Esophagus squamous epithelium (tissue), 5 donors: ENCODE data around the gene SETBP1. TPM values are rescaled to one million over a fixed set of nuclear protein-coding genes. Genes with fewer than 3 reads are reported as not detected.

ENCODE experiments used
- DNase-seq: peaks from one replicate; lab custom pipeline; 2025; lab: John Stamatoyannopoulos, UW
- H3K27ac ChIP-seq, 4 donors: fragments of 200-600 bp; sonication (generic); one replicate each; pipeline ENCODE4 v1.5.1; 2016 to 2019; ENCODE audit warnings: mild to moderate bottlenecking in 1 of 4
- H3K27me3 ChIP-seq, 4 donors: fragments of 200-600 bp; sonication (generic); 1 replicate in 3 of 4; 2 replicates in 1 of 4; pipeline versions ENCODE4 v1.5.1 to v1.6.0; 2017 to 2021; ENCODE audit warnings: antibody characterized with exemption in 1 of 4
- H3K36me3 ChIP-seq, 3 donors: fragments of 200-600 bp; sonication (generic); one replicate each; pipeline ENCODE4 v1.5.1; 2016 to 2019
- H3K4me1 ChIP-seq, 3 donors: fragments of 200-600 bp; sonication (generic); one replicate each; pipeline ENCODE4 v1.5.1; 2017 to 2019
- H3K4me3 ChIP-seq, 4 donors: fragments of 200-600 bp; sonication (generic); 1 replicate in 3 of 4; 2 replicates in 1 of 4; pipeline ENCODE4 v1.5.1; 2016 to 2019; ENCODE audit warnings: mild to moderate bottlenecking in 2 of 4, moderate library complexity in 1 of 4
- H3K9me3 ChIP-seq, 3 donors: fragments of 200-600 bp; sonication (generic); one replicate each; pipeline ENCODE4 v1.5.1; 2016 to 2019
- POLR2A ChIP-seq, 4 donors: fragments of 450-650 bp; IDR thresholded peaks; one replicate each; pipeline ENCODE4 v1.6.1; 2017; ENCODE audit warnings: antibody characterized with exemption in 4 of 4, mild to moderate bottlenecking in 4 of 4, moderate library complexity in 3 of 4
- WGBS, 2 donors: methylation state at CpG; one replicate each; pipeline ENCODE4 v1.1.5; 2018; 5-methylcytosine and 5-hydroxymethylcytosine counted together
- intact Hi-C: fragments of 100-400 bp; cut with DNase I; formaldehyde crosslinking; loops from one replicate; pipeline ENCODE4 v1.15.0; 2022
- total RNA-seq, 4 donors: library from RNA; depleted of rRNA; stranded (reverse); fragments of >200 nt; gene quantifications; one replicate each; pipeline ENCODE4 v1.1.0, GENCODE V29; 2016
- TF ChIP-seq, protein P1 (sequence below), 6 experiments: fragments of 450-650 bp in 4 of 6; fragments of 200-600 bp in 2 of 6; sonication (generic) in 2 of 6; IDR thresholded peaks; one replicate each; pipeline ENCODE4 v1.5.1; 2016 to 2019; ENCODE audit warnings: antibody characterized with exemption in 6 of 6, mild to moderate bottlenecking in 4 of 6, moderate library complexity in 4 of 6
- donor health status: DM: yes; HTN: yes; CAD: no.

The SETBP1 gene
- total RNA-seq, 4 donors from 2014 or later, result 2.6 to 18.5 (median 6.4) TPM

DNA sequence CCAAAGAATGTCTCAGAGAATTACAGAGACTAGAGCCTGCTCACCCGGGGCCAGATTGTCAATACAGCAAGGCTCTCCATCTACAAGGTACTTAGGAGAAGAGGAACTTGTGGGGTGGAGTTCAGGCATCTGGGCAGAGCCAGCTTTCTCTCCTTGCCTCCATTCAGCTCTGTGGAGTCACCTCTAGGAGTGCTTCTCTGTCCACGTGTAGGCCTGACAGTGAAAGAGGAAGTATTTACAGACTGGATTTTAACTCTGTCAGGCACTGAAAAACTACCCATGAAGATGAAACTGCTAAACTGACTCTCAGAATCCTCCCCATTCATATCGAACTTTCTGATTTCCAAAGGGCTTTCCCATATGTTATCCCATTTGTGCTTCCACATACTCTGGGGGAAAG lies 315.6 kb downstream of the SETBP1 start:
- WGBS, 2 donors, result 57 to 86% methylated on average over 3 of the region's 3 CpGs
- H3K27ac ChIP-seq, result no peak overlapping the region
- no peaks in the 10 kb centered on the region for H3K27me3 ChIP-seq
- TF ChIP-seq POLR2A (IDR thresholded peaks at IDR 0.05), result no peak
- TF ChIP-seq, protein P1, sequence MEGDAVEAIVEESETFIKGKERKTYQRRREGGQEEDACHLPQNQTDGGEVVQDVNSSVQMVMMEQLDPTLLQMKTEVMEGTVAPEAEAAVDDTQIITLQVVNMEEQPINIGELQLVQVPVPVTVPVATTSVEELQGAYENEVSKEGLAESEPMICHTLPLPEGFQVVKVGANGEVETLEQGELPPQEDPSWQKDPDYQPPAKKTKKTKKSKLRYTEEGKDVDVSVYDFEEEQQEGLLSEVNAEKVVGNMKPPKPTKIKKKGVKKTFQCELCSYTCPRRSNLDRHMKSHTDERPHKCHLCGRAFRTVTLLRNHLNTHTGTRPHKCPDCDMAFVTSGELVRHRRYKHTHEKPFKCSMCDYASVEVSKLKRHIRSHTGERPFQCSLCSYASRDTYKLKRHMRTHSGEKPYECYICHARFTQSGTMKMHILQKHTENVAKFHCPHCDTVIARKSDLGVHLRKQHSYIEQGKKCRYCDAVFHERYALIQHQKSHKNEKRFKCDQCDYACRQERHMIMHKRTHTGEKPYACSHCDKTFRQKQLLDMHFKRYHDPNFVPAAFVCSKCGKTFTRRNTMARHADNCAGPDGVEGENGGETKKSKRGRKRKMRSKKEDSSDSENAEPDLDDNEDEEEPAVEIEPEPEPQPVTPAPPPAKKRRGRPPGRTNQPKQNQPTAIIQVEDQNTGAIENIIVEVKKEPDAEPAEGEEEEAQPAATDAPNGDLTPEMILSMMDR (IDR thresholded peaks at IDR 0.05), result no peak
- H3K36me3 ChIP-seq, result no peaks in the 10 kb centered on the region
- no peaks in the 10 kb centered on the region for H3K9me3 ChIP-seq
- no peaks in the 10 kb centered on the region for H3K4me1 ChIP-seq
- no peak for DNase-seq
- no peak overlapping the region for H3K4me3 ChIP-seq
- intact Hi-C loops, result no loop called here

DNA sequence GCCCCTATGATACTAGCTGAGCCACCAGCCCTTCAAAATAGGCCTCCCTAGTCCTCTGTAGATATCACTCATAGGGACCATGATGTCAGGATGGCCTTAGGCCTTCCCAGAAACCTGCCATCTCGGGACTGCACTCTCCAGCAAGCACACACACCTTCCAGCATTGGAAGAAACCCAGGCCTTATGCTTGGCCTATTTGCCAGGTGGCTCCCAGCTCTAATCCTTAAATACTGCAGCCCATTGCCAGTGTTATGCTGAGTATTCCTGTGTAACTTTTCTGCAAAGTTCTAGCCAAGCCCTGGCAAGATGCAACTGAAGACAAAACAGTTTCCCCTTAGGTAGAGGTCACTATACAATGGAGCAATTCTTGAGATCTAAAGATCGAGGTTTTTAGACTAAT lies 316.5 kb downstream of the SETBP1 start:
- no peaks in the 10 kb centered on the region for H3K4me1 ChIP-seq
- H3K27ac ChIP-seq, result no peak overlapping the region
- no peaks in the 10 kb centered on the region for H3K36me3 ChIP-seq
- H3K9me3 ChIP-seq, result no peaks in the 10 kb centered on the region
- no peak for DNase-seq
- no peaks in the 10 kb centered on the region for H3K27me3 ChIP-seq
- TF ChIP-seq, protein P1 (IDR thresholded peaks at IDR 0.05), result no peak
- TF ChIP-seq POLR2A (IDR thresholded peaks at IDR 0.05), result no peak
- H3K4me3 ChIP-seq, result no peak overlapping the region
- intact Hi-C loops, result no loop called here
- 55 to 62% methylated on average over 2 of the region's 2 CpGs for WGBS, 2 donors

DNA sequence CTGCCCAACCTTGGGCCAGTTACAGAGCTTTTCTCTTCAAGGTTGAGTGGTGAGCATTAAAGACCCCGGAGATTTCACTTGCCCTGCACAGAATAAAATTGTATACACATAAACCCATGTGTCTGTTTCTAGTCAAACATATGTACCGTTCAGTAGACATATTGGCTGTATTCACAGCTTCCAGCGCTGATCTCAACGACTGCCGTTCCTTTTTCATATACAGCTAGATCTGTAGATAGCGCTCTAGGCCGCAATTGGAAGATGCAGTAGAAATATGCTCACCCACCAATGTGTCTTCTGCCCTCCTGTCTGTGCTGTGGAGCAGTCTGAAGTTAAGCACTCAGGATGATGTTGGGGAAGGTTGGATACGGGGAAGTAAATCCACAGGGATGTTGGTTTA lies 317.7 kb downstream of the SETBP1 start:
- H3K4me3 ChIP-seq, result no peak overlapping the region
- no peaks in the 10 kb centered on the region for H3K36me3 ChIP-seq
- TF ChIP-seq, protein P1 (IDR thresholded peaks at IDR 0.05), result no peak
- no peak for TF ChIP-seq POLR2A (IDR thresholded peaks at IDR 0.05)
- no peak for DNase-seq
- no peak overlapping the region for H3K27ac ChIP-seq
- no peaks in the 10 kb centered on the region for H3K27me3 ChIP-seq
- H3K4me1 ChIP-seq, result no peaks in the 10 kb centered on the region
- WGBS, 2 donors, result 95 to 96% methylated on average over 8 of the region's 8 CpGs
- H3K9me3 ChIP-seq, result no peaks in the 10 kb centered on the region
- intact Hi-C loops, result no loop called here

DNA sequence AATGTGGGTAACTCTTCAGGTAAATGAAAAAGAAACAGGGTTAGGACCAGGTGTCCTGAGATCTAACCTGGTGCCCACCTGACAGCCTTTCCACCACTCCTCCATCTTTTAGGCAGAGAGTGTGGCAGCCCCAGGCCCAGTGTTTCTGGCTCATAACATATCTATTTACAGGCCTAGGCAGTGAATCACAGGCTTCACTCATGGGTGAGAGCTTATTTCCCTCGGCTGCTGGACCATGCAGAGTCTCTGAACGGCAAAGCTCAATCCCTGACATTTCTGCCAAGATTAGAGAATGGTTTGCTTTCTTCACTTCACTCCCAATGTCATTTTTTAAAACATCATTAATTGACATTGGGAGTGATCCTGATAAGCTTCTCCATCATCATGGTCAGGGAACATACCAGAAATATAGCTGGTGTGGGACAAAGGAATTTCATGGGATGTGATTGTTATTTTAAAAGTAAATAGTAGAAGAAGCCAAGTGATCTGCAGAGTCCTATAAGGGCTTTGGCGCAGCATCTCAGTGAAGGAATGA lies 323.9 kb downstream of the SETBP1 start:
- intact Hi-C loops, result no loop called here
- no peaks in the 10 kb centered on the region for H3K9me3 ChIP-seq
- H3K4me1 ChIP-seq, result peaks cover 0 to 8% (median 5%) of the 10 kb centered on the region in 3 donors
- WGBS, 2 donors, result 52 to 71% methylated on average over 3 of the region's 3 CpGs
- DNase-seq, result no peak
- no peak overlapping the region for H3K4me3 ChIP-seq
- no peaks in the 10 kb centered on the region for H3K36me3 ChIP-seq
- TF ChIP-seq POLR2A (IDR thresholded peaks at IDR 0.05), result no peak
- TF ChIP-seq, protein P1 (IDR thresholded peaks at IDR 0.05), result no peak
- no peak overlapping the region for H3K27ac ChIP-seq
- H3K27me3 ChIP-seq, result no peaks in the 10 kb centered on the region

DNA sequence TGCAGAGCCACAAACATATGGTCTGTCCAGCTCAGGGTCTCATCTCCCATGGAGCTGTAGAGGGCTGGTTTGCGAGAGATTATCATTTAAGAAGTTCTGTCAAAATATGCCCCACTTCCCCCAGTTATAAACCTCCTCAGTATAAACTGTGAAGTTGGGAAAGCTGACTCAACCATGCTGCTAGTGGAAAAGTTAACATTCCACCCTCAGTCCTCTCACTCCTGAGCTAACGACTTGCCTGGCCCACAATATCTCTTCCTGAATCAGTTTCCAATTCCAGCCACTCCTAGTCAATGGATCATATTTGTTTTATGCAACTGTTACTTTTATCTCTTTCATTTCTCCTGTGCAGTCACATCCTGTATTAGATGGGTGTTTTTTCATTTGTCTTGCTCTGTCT lies 326.2 kb downstream of the SETBP1 start:
- H3K4me1 ChIP-seq, result peaks cover 0 to 15% (median 5%) of the 10 kb centered on the region in 3 donors
- H3K4me3 ChIP-seq, result no peak overlapping the region
- no peaks in the 10 kb centered on the region for H3K36me3 ChIP-seq
- intact Hi-C loops, result no loop called here
- WGBS, 2 donors, result 60 to 68% methylated on average over 2 of the region's 2 CpGs
- TF ChIP-seq POLR2A (IDR thresholded peaks at IDR 0.05), result no peak
- TF ChIP-seq, protein P1 (IDR thresholded peaks at IDR 0.05), result no peak
- DNase-seq, result no peak
- no peaks in the 10 kb centered on the region for H3K27me3 ChIP-seq
- no peaks in the 10 kb centered on the region for H3K9me3 ChIP-seq
- H3K27ac ChIP-seq, result no peak overlapping the region
